Mesendoderm (in vitro differentiated cells): ENCODE results near the gene FIGNL2.
A peak's percentile ranks its signal among the peaks of the same experiment; 100 is the strongest.

Experiments
- DNase-seq: peaks from one replicate; pipeline ENCODE4 v3.0.0; 2013
- H2AK5ac ChIP-seq: 2 replicates; pipeline ENCODE4 v1.6.1; 2013; ENCODE audit warnings: low read length, inconsistent platforms
- H2BK120ac ChIP-seq: 2 replicates; pipeline ENCODE4 v1.6.1; 2013; ENCODE audit warnings: low read depth, mild to moderate bottlenecking, low read length, moderate library complexity, mixed read lengths
- H2BK15ac ChIP-seq: replicated peaks from 2 replicates; pipeline ENCODE4 v1.6.1; 2013; ENCODE audit warnings: low read depth, mild to moderate bottlenecking, moderate library complexity
- H2BK5ac ChIP-seq: 2 replicates; pipeline ENCODE4 v1.6.1; 2013; ENCODE audit warnings: low read length, inconsistent platforms
- H3K18ac ChIP-seq: 2 replicates; pipeline ENCODE4 v1.6.1; 2013; ENCODE audit warnings: mild to moderate bottlenecking, low read length, mixed read lengths
- H3K23ac ChIP-seq: one replicate; pipeline ENCODE4 v1.6.1; 2013; ENCODE audit warnings: low read length
- H3K27ac ChIP-seq: 2 replicates; pipeline ENCODE4 v1.5.1; 2013; ENCODE audit warnings: low read depth, mild to moderate bottlenecking, inconsistent platforms, low read length, moderate library complexity
- H3K27me3 ChIP-seq: 2 replicates; pipeline ENCODE4 v1.6.1; 2013; ENCODE audit warnings: low read length, control low read depth, mild to moderate bottlenecking, inconsistent platforms; ENCODE audit not compliant: insufficient read depth, poor library complexity
- H3K36me3 ChIP-seq: 2 replicates; pipeline ENCODE4 v1.6.1; 2013; ENCODE audit warnings: low read length, inconsistent platforms; ENCODE audit not compliant: control insufficient read depth, insufficient read depth
- H3K4ac ChIP-seq: one replicate; pipeline ENCODE4 v1.6.1; 2013; ENCODE audit warnings: low read depth, mild to moderate bottlenecking, low read length, moderate library complexity
- H3K4me1 ChIP-seq: 2 replicates; pipeline ENCODE4 v1.6.1; 2013; ENCODE audit warnings: low read depth, low read length, inconsistent platforms; ENCODE audit not compliant: control insufficient read depth
- H3K4me2 ChIP-seq: 2 replicates; pipeline ENCODE4 v1.6.1; 2013; ENCODE audit warnings: low read length
- H3K4me3 ChIP-seq: 2 replicates; pipeline ENCODE4 v1.5.1; 2013; ENCODE audit warnings: mild to moderate bottlenecking, low read length
- H3K56ac ChIP-seq: one replicate; pipeline ENCODE4 v1.6.1; 2013; ENCODE audit warnings: low read length
- H3K79me1 ChIP-seq: 2 replicates; pipeline ENCODE4 v1.6.1; 2013; ENCODE audit warnings: low read length, inconsistent platforms
- H3K79me2 ChIP-seq: 2 replicates; pipeline ENCODE4 v1.6.1; 2013; ENCODE audit warnings: mild to moderate bottlenecking, low read length; ENCODE audit not compliant: control insufficient read depth, insufficient read depth
- H3K9ac ChIP-seq: 2 replicates; pipeline ENCODE4 v1.6.1; 2013; ENCODE audit warnings: low read length, inconsistent platforms
- H4K5ac ChIP-seq: one replicate; pipeline ENCODE4 v1.6.1; 2013; ENCODE audit warnings: low read length
- H4K8ac ChIP-seq: one replicate; pipeline ENCODE4 v1.6.1; 2013; ENCODE audit warnings: low read depth, mild to moderate bottlenecking, control low read depth, low read length, moderate library complexity
- WGBS: extraction: QIAGEN DNeasy Blood & Tissue Kit; methylation state at CpG from one replicate; pipeline ENCODE4 v1.1.7; 2013; ENCODE audit warnings: low lambda C conversion rate, missing lambda C conversion rate; ENCODE audit not compliant: insufficient coverage; ENCODE audit errors: extremely low coverage; 5-methylcytosine and 5-hydroxymethylcytosine counted together

Gene FIGNL2

GRCh38 chr12:51865757-51866270, 17.3 kb upstream of the FIGNL2 start:
- no peak overlapping the region for H3K4me2 ChIP-seq
- H3K4ac ChIP-seq = no peak overlapping the region
- peaks cover 5% of the 10 kb centered on the region for H3K27me3 ChIP-seq
- H2BK15ac ChIP-seq = no peak overlapping the region
- H4K5ac ChIP-seq = no peak overlapping the region
- H3K4me1 ChIP-seq = peaks cover 6% of the 10 kb centered on the region
- no peaks in the 10 kb centered on the region for H3K79me1 ChIP-seq
- H2BK5ac ChIP-seq = no peak overlapping the region
- no peak overlapping the region for H3K27ac ChIP-seq
- DNase-seq = peak; percentile 31
- no peak overlapping the region for H3K4me3 ChIP-seq
- no peak overlapping the region for H3K18ac ChIP-seq
- H4K8ac ChIP-seq = no peak overlapping the region
- no peak overlapping the region for H2BK120ac ChIP-seq
- H3K36me3 ChIP-seq = no peaks in the 10 kb centered on the region
- H3K56ac ChIP-seq = no peak overlapping the region
- H3K79me2 ChIP-seq = no peaks in the 10 kb centered on the region
- no peak overlapping the region for H2AK5ac ChIP-seq
- H3K9ac ChIP-seq = no peak overlapping the region
- no peak overlapping the region for H3K23ac ChIP-seq
- WGBS = no CpG with 5 or more reads among the region's 7 CpGs

- Histone ChIP-seq H2BK15ac (no peak overlapping the region), H3K23ac (no peak overlapping the region), H4K8ac (no peak overlapping the region), H3K79me1 (no peaks in the 10 kb centered on the region), H3K4me2 (peak overlapping the region; percentile 2), H3K9ac (peak overlapping the region; percentile 60), H3K56ac (peak overlapping the region; percentile 28), H3K18ac (no peak overlapping the region), H3K27ac (no peak overlapping the region), H3K27me3 (peaks cover 3% of the 10 kb centered on the region), H3K36me3 (no peaks in the 10 kb centered on the region), H2AK5ac (no peak overlapping the region), H3K79me2 (no peaks in the 10 kb centered on the region), H2BK5ac (no peak overlapping the region), H4K5ac (no peak overlapping the region), H2BK120ac (no peak overlapping the region), H3K4me1 (peaks cover 6% of the 10 kb centered on the region), H3K4me3 (no peak overlapping the region), H3K4ac (no peak overlapping the region)
- WGBS = no CpG with 5 or more reads among the region's 12 CpGs
- DNase-seq = peak; percentile 21
Observed at GRCh38 chr12:51864833-51865670, 16.5 kb upstream of the FIGNL2 start.

GRCh38 chr12:51863933-51864832, 15.7 kb upstream of the FIGNL2 start:
- Histone ChIP-seq H3K4me1 (peaks cover 6% of the 10 kb centered on the region), H3K27me3 (peaks cover 3% of the 10 kb centered on the region), H3K27ac (no peak overlapping the region), H3K18ac (peak overlapping the region; percentile 29), H2BK120ac (peak overlapping the region; percentile 6), H4K5ac (no peak overlapping the region), H3K4me3 (peak overlapping the region; percentile 36), H3K23ac (no peak overlapping the region), H3K4me2 (peak overlapping the region; percentile 55), H2BK5ac (no peak overlapping the region), H2AK5ac (no peak overlapping the region), H3K79me1 (no peaks in the 10 kb centered on the region), H3K36me3 (no peaks in the 10 kb centered on the region), H4K8ac (no peak overlapping the region), H3K79me2 (no peaks in the 10 kb centered on the region), H3K56ac (peak overlapping the region; percentile 86), H3K9ac (peak overlapping the region; percentile 60), H3K4ac (no peak overlapping the region), H2BK15ac (no peak overlapping the region)
- no CpG with 5 or more reads among the region's 53 CpGs for WGBS
- peak; percentile 89 for DNase-seq

- WGBS = no CpG with 5 or more reads among the region's 17 CpGs
- H4K5ac ChIP-seq = no peak overlapping the region
- no peaks in the 10 kb centered on the region for H3K79me1 ChIP-seq
- no peak overlapping the region for H4K8ac ChIP-seq
- peak overlapping the region; percentile 6 for H2BK120ac ChIP-seq
- peak overlapping the region; percentile 56 for H3K9ac ChIP-seq
- H2BK15ac ChIP-seq = no peak overlapping the region
- no peak overlapping the region for H3K23ac ChIP-seq
- H2BK5ac ChIP-seq = no peak overlapping the region
- no peaks in the 10 kb centered on the region for H3K36me3 ChIP-seq
- no peaks in the 10 kb centered on the region for H3K79me2 ChIP-seq
- H3K18ac ChIP-seq = peak overlapping the region; percentile 29
- no peak overlapping the region for H3K27ac ChIP-seq
- H3K27me3 ChIP-seq = peaks cover 1% of the 10 kb centered on the region
- peak overlapping the region; percentile 74 for H2AK5ac ChIP-seq
- H3K4me3 ChIP-seq = no peak overlapping the region
- peak; percentile 40 for DNase-seq
- H3K4ac ChIP-seq = no peak overlapping the region
- H3K4me2 ChIP-seq = peak overlapping the region; percentile 56
- H3K4me1 ChIP-seq = peaks cover 6% of the 10 kb centered on the region
- peak overlapping the region; percentile 86 for H3K56ac ChIP-seq
Observed at GRCh38 chr12:51863363-51863932, 14.9 kb upstream of the FIGNL2 start.

- H3K23ac ChIP-seq = no peak overlapping the region
- H4K8ac ChIP-seq = no peak overlapping the region
- no peak overlapping the region for H3K27ac ChIP-seq
- no peak overlapping the region for H2BK15ac ChIP-seq
- no peak overlapping the region for H2BK5ac ChIP-seq
- no peaks in the 10 kb centered on the region for H3K36me3 ChIP-seq
- H3K4me2 ChIP-seq = peak overlapping the region; percentile 56
- H2BK120ac ChIP-seq = no peak overlapping the region
- peaks cover 6% of the 10 kb centered on the region for H3K4me1 ChIP-seq
- H3K4me3 ChIP-seq = no peak overlapping the region
- peak overlapping the region; percentile 74 for H2AK5ac ChIP-seq
- H3K4ac ChIP-seq = no peak overlapping the region
- H3K79me2 ChIP-seq = no peaks in the 10 kb centered on the region
- peak overlapping the region; percentile 56 for H3K9ac ChIP-seq
- no peak overlapping the region for H3K18ac ChIP-seq
- H3K79me1 ChIP-seq = no peaks in the 10 kb centered on the region
- H4K5ac ChIP-seq = no peak overlapping the region
- DNase-seq = peak; percentile 63
- peak overlapping the region; percentile 86 for H3K56ac ChIP-seq
- no CpG with 5 or more reads among the region's 4 CpGs for WGBS
- no peaks in the 10 kb centered on the region for H3K27me3 ChIP-seq
Observed at GRCh38 chr12:51862947-51863346, 14.4 kb upstream of the FIGNL2 start.
